KMS-11 (cell line): ENCODE data around the gene ZSCAN5A.
"Not testable (repeated sequence)": the region's sequence is repeated elsewhere in the genome, so short reads cannot be mapped to it uniquely, and the experiment has no call there.

Experiments used
- H2AFZ ChIP-seq: fragments of 200-600 bp; sonication (generic); 2 replicates; pipeline ENCODE4 v1.6.1; 2016; ENCODE audit warnings: antibody characterized with exemption, mixed run types, low read depth
- H3K27ac ChIP-seq: fragments of 200-600 bp; sonication (generic); 2 replicates; pipeline ENCODE4 v1.6.1; 2016; ENCODE audit warnings: mild to moderate bottlenecking, mixed run types
- H3K27me3 ChIP-seq: fragments of 200-600 bp; sonication (generic); 2 replicates; pipeline ENCODE4 v1.6.1; 2017; ENCODE audit warnings: mild to moderate bottlenecking, low read depth, mixed run types, moderate library complexity; ENCODE audit not compliant: insufficient read depth
- H3K36me3 ChIP-seq: fragments of 200-600 bp; sonication (generic); 2 replicates; pipeline ENCODE4 v1.6.1; 2017; ENCODE audit warnings: mild to moderate bottlenecking, mixed run types; ENCODE audit not compliant: insufficient read depth
- H3K4me1 ChIP-seq: fragments of 200-600 bp; sonication (generic); 2 replicates; pipeline ENCODE4 v1.6.1; 2016; ENCODE audit warnings: mild to moderate bottlenecking, low read depth, mixed run types; ENCODE audit not compliant: poor library complexity, severe bottlenecking
- H3K4me2 ChIP-seq: fragments of 200-600 bp; sonication (generic); 2 replicates; pipeline ENCODE4 v1.7.0; 2016; ENCODE audit warnings: mild to moderate bottlenecking, mixed run types
- H3K4me3 ChIP-seq: fragments of 200-600 bp; sonication (generic); IDR thresholded peaks from 2 replicates; pipeline ENCODE4 v1.6.1; 2017; ENCODE audit warnings: low read depth, low read length, mixed read lengths; ENCODE audit not compliant: insufficient read depth
- H3K79me2 ChIP-seq: fragments of 200-600 bp; sonication (generic); 2 replicates; pipeline ENCODE4 v1.6.1; 2016; ENCODE audit warnings: low read depth, mixed run types; ENCODE audit not compliant: insufficient read depth
- H3K9ac ChIP-seq: fragments of 200-600 bp; sonication (generic); 2 replicates; pipeline ENCODE4 v1.6.1; 2016; ENCODE audit warnings: mild to moderate bottlenecking, mixed run types
- H4K20me1 ChIP-seq: fragments of 200-600 bp; sonication (generic); 2 replicates; pipeline ENCODE4 v1.6.1; 2016; ENCODE audit warnings: mild to moderate bottlenecking, mixed run types; ENCODE audit not compliant: insufficient read depth
- TF ChIP-seq, protein P1 (sequence below): fragments of 200-600 bp; sonication (generic); conservative IDR thresholded peaks from 2 replicates; pipeline ENCODE4 v1.6.1; 2017; ENCODE audit warnings: low read depth, mild to moderate bottlenecking, antibody characterized with exemption, low read length, moderate library complexity, mixed read lengths

The ZSCAN5A gene

DNA sequence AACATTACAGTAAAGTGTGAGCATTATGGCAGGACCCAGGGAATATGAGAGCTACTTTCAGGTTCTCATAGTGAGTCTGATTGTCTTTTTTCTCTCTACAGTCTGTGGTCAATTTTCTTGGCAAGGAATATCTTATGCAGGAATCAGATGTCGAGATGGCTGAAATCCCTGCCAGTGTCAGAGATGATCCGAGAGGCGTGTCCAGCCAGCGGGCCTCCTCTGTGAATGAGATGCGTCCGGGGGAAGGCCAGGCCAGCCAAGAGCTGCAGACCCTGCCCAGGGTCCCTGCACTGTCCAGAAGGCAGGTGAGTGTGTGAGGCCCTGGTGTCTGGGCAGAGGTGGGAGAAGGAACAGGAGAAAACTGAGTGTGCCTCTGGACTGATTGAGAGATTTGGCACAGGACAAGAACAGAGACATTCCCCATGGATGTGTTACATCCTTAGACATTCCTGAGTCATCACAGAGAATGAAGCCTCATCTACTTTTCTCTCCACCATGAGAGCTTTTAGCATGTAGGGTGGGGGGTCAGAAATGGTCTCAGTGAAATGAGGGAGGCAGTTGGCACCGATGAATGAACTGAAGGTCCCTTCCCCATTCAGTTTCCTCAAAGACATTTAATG lies 69.4 kb downstream of the ZSCAN5A start:
- Histone ChIP-seq H3K27ac (no peak overlapping the region), H4K20me1 (no peaks in the 10 kb centered on the region), H3K9ac (no peak overlapping the region), H3K4me1 (no peaks in the 10 kb centered on the region), H3K4me2 (no peak overlapping the region), H2AFZ (no peak overlapping the region), H3K27me3 (no peaks in the 10 kb centered on the region), H3K4me3 (no peak overlapping the region), H3K79me2 (no peaks in the 10 kb centered on the region), H3K36me3 (no peaks in the 10 kb centered on the region)
- TF ChIP-seq, protein P1, sequence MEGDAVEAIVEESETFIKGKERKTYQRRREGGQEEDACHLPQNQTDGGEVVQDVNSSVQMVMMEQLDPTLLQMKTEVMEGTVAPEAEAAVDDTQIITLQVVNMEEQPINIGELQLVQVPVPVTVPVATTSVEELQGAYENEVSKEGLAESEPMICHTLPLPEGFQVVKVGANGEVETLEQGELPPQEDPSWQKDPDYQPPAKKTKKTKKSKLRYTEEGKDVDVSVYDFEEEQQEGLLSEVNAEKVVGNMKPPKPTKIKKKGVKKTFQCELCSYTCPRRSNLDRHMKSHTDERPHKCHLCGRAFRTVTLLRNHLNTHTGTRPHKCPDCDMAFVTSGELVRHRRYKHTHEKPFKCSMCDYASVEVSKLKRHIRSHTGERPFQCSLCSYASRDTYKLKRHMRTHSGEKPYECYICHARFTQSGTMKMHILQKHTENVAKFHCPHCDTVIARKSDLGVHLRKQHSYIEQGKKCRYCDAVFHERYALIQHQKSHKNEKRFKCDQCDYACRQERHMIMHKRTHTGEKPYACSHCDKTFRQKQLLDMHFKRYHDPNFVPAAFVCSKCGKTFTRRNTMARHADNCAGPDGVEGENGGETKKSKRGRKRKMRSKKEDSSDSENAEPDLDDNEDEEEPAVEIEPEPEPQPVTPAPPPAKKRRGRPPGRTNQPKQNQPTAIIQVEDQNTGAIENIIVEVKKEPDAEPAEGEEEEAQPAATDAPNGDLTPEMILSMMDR: no peak

GRCh38 chr19:56223481-56223880 lies 91.2 kb downstream of the ZSCAN5A start:
- TF ChIP-seq, protein P1: no peak
- Histone ChIP-seq H3K79me2 (no peaks in the 10 kb centered on the region), H2AFZ (no peak overlapping the region), H3K4me3 (no peak overlapping the region), H3K4me1 (no peaks in the 10 kb centered on the region), H3K27me3 (no peaks in the 10 kb centered on the region), H4K20me1 (no peaks in the 10 kb centered on the region), H3K27ac (no peak overlapping the region), H3K36me3 (no peaks in the 10 kb centered on the region), H3K4me2 (no peak overlapping the region), H3K9ac (no peak overlapping the region)

- TF ChIP-seq, protein P1: no peak
- Histone ChIP-seq H3K79me2 (no peaks in the 10 kb centered on the region), H3K4me2 (no peak overlapping the region), H3K4me3 (no peak overlapping the region), H3K36me3 (no peaks in the 10 kb centered on the region), H3K27me3 (no peaks in the 10 kb centered on the region), H3K4me1 (no peaks in the 10 kb centered on the region), H3K9ac (no peak overlapping the region), H2AFZ (no peak overlapping the region), H3K27ac (no peak overlapping the region), H4K20me1 (no peaks in the 10 kb centered on the region)
Measured at GRCh38 chr19:56222901-56223300, 91.7 kb downstream of the ZSCAN5A start.

DNA sequence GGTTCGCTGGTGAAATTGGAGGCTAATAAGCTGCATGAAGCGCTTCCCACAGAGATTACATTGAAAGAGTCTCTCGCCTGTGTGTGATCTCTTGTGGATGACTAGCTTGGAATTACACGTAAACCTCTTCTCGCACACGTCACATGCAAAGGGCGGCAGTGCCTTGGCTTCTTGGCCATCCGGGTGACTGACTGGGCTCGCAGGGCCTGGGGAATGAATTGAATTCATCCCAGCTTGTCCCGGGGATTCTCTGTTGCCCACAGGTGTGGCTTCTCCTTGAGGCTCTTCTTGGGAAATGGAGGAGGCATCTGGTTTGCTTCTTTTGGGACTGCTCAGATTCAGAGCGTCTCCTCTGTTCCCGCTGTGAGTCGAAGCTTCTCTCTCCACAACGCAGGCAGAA lies 92.8 kb downstream of the ZSCAN5A start:
- Histone ChIP-seq H4K20me1 (no peaks in the 10 kb centered on the region), H3K36me3 (no peaks in the 10 kb centered on the region), H3K4me3 (no peak overlapping the region), H3K9ac (no peak overlapping the region), H3K79me2 (no peaks in the 10 kb centered on the region), H3K27me3 (no peaks in the 10 kb centered on the region), H3K4me2 (no peak overlapping the region), H3K4me1 (no peaks in the 10 kb centered on the region), H2AFZ (no peak overlapping the region), H3K27ac (no peak overlapping the region)
- TF ChIP-seq, protein P1: no peak

GRCh38 chr19:56221442-56221841 lies 93.2 kb downstream of the ZSCAN5A start:
- not testable (repeated sequence) for H3K4me2 ChIP-seq, H4K20me1 ChIP-seq, H3K4me3 ChIP-seq, H3K79me2 ChIP-seq, H3K9ac ChIP-seq, H3K27ac ChIP-seq, H2AFZ ChIP-seq, H3K27me3 ChIP-seq, H3K4me1 ChIP-seq, H3K36me3 ChIP-seq
